A549 (cell line): Measurements from ENCODE around the gene SERPINC1. TPM values are rescaled to one million over a fixed set of nuclear protein-coding genes. Genes with fewer than 3 reads are reported as not detected.
A peak's percentile ranks its signal among the peaks of the same experiment; 100 is the strongest.

Experiments used
- ATAC-seq, 2 experiments: fragments of 200-7000 bp in 1 of 2; fragments of >200 bp in 1 of 2; cut with Nextera tagmentation in 1 of 2; cut with Tn5 transposase in 1 of 2; 3 replicates each; pipeline versions ENCODE4 v1.8.0 to v1.9.1; 2018 to 2020; ENCODE audit warnings: mild to moderate bottlenecking in 1 of 2, moderate library complexity in 1 of 2
- CTCF ChIA-PET: fragments of 300-600 bp; sonication (Branson Sonifier 250); formaldehyde crosslinking; extraction: SDS; loops from one replicate; lab custom pipeline; 2021; ENCODE audit warnings: antibody characterized with exemption, inconsistent platforms; lab: Yijun Ruan, JAX
- POLR2A ChIA-PET: fragments of 350-600 bp; formaldehyde crosslinking; extraction: SDS; loops from one replicate; lab custom pipeline; 2021; ENCODE audit warnings: antibody characterized with exemption, inconsistent platforms; lab: Yijun Ruan, JAX
- DNase-seq, 2 experiments: peaks; one replicate each; pipeline versions ENCODE4 v3.0.0 to v3.0.0-alpha.2; 2011 to 2016; ENCODE audit warnings: low read depth in 1 of 2, low spot score in 1 of 2
- FAIRE-seq: peaks from 2 replicates; lab custom pipeline; 2011; peaks lifted over from hg19 to GRCh38; lab: Jason Lieb, UNC
- H3K27ac ChIP-seq, 2 experiments: fragments of >200 bp; sonication (Bioruptor Twin); formaldehyde crosslinking; 3 replicates each; pipeline ENCODE4 v1.5.1; 2016 to 2017
- H3K4me1 ChIP-seq: fragments of >200 bp; sonication (Bioruptor Twin); formaldehyde crosslinking; 3 replicates; pipeline ENCODE4 v1.6.1; 2016
- H3K4me2 ChIP-seq: fragments of >200 bp; sonication (Bioruptor Twin); formaldehyde crosslinking; 3 replicates; pipeline ENCODE4 v1.6.1; 2016
- H3K4me3 ChIP-seq: fragments of >200 bp; sonication (Bioruptor Twin); formaldehyde crosslinking; 3 replicates; pipeline ENCODE4 v1.5.1; 2016
- H3K9me3 ChIP-seq: fragments of >200 bp; sonication (Bioruptor Twin); formaldehyde crosslinking; 3 replicates; pipeline ENCODE4 v1.6.1; 2016
- CBX2 ChIP-seq: fragments of 200-600 bp; sonication (generic); IDR thresholded peaks from 2 replicates; pipeline ENCODE4 v1.6.1; 2016; ENCODE audit warnings: low read depth, mild to moderate bottlenecking, borderline replicate concordance
- CBX8 ChIP-seq: fragments of 200-600 bp; sonication (generic); IDR thresholded peaks from 2 replicates; pipeline ENCODE4 v1.6.1; 2016
- EHMT2 ChIP-seq: fragments of 200-600 bp; sonication (generic); IDR thresholded peaks from 2 replicates; pipeline ENCODE4 v1.6.1; 2016; ENCODE audit warnings: antibody characterized with exemption, low read depth, mild to moderate bottlenecking, moderate library complexity
- EP300 ChIP-seq, 2 experiments: fragments of >200 bp; sonication (Bioruptor Twin); formaldehyde crosslinking; IDR thresholded peaks; 2 replicates in 1 of 2; 3 replicates in 1 of 2; pipeline ENCODE4 v1.6.1; 2016 to 2017
- FOSB ChIP-seq: fragments of 250-450 bp; sonication (Bioruptor Pico); IDR thresholded peaks from 2 replicates; pipeline ENCODE4 v1.5.0; 2020; ENCODE audit warnings: mild to moderate bottlenecking, moderate library complexity
- FOXS1 ChIP-seq: fragments of 250-450 bp; sonication (Bioruptor Pico); IDR thresholded peaks from 2 replicates; pipeline ENCODE4 v1.5.0; 2020; ENCODE audit warnings: mild to moderate bottlenecking, moderate library complexity
- HDAC2 ChIP-seq: fragments of 200-600 bp; sonication (generic); IDR thresholded peaks from 2 replicates; pipeline ENCODE4 v1.6.1; 2016
- HES2 ChIP-seq: fragments of >200 bp; sonication (Bioruptor Twin); formaldehyde crosslinking; IDR thresholded peaks from 2 replicates; pipeline ENCODE4 v1.6.1; 2016
- HEYL ChIP-seq: fragments of 250-450 bp; sonication (Bioruptor Pico); IDR thresholded peaks from 2 replicates; pipeline ENCODE4 v1.8.0; 2021; ENCODE audit warnings: mild to moderate bottlenecking, moderate library complexity
- HOXB13 ChIP-seq: fragments of 250-450 bp; sonication (Bioruptor Pico); IDR thresholded peaks from 2 replicates; pipeline ENCODE4 v1.5.0; 2020; ENCODE audit warnings: low read depth, mild to moderate bottlenecking, moderate library complexity
- JUNB ChIP-seq: fragments of >200 bp; sonication (Bioruptor Twin); formaldehyde crosslinking; IDR thresholded peaks from 2 replicates; pipeline ENCODE4 v1.6.1; 2016
- MAZ ChIP-seq: fragments of 150-350 bp; IDR thresholded peaks from 2 replicates; pipeline ENCODE4 v1.6.1; 2014; ENCODE audit warnings: antibody characterized with exemption, low read depth, low read length, borderline replicate concordance
- MYC ChIP-seq: IDR thresholded peaks from 2 replicates; pipeline ENCODE4 v1.6.1; 2012; ENCODE audit warnings: mild to moderate bottlenecking, inconsistent platforms, low read length, improper control_type of control experiment, borderline replicate concordance
- NFE2L2 ChIP-seq: fragments of 150-350 bp; conservative IDR thresholded peaks from 2 replicates; pipeline ENCODE4 v1.6.1; 2014; ENCODE audit warnings: low read length
- NR3C1 ChIP-seq: fragments of >200 bp; sonication (Bioruptor Twin); formaldehyde crosslinking; IDR thresholded peaks from 3 replicates; pipeline ENCODE4 v1.6.1; 2017
- PBX3 ChIP-seq: IDR thresholded peaks from 2 replicates; pipeline ENCODE4 v1.6.1; 2012
- POLR2AphosphoS2 ChIP-seq: conservative IDR thresholded peaks from 2 replicates; pipeline ENCODE4 v1.6.1; 2012; ENCODE audit warnings: low read length, improper control_type of control experiment, inconsistent platforms
- RARB ChIP-seq: fragments of 250-450 bp; sonication (Bioruptor Pico); IDR thresholded peaks from 2 replicates; pipeline ENCODE4 v1.8.0; 2021; ENCODE audit warnings: mild to moderate bottlenecking, moderate library complexity
- RFX5 ChIP-seq: fragments of 450-650 bp; IDR thresholded peaks from 2 replicates; pipeline ENCODE4 v1.7.1; 2014; ENCODE audit warnings: antibody characterized with exemption, mild to moderate bottlenecking, moderate library complexity
- RNF2 ChIP-seq: fragments of 200-600 bp; sonication (generic); IDR thresholded peaks from 2 replicates; pipeline ENCODE4 v1.6.1; 2016; ENCODE audit warnings: low read depth, mild to moderate bottlenecking, antibody characterized with exemption, moderate library complexity, borderline replicate concordance
- SMC3 ChIP-seq: fragments of >200 bp; sonication (Bioruptor Twin); formaldehyde crosslinking; IDR thresholded peaks from 3 replicates; pipeline ENCODE4 v1.6.1; 2018; ENCODE audit warnings: inconsistent platforms
- SREBF2 ChIP-seq: fragments of 450-650 bp; IDR thresholded peaks from 2 replicates; pipeline ENCODE4 v1.6.1; 2014; ENCODE audit warnings: mild to moderate bottlenecking, moderate library complexity
- TP53 ChIP-seq: fragments of 250-450 bp; sonication (Bioruptor Pico); IDR thresholded peaks from 2 replicates; pipeline ENCODE4 v1.5.0; 2021; ENCODE audit warnings: mild to moderate bottlenecking, moderate library complexity
- USF2 ChIP-seq: fragments of 450-650 bp; IDR thresholded peaks from 2 replicates; pipeline ENCODE4 v1.6.1; 2014; ENCODE audit warnings: antibody characterized with exemption
- ZC3H11A ChIP-seq: fragments of 450-650 bp; IDR thresholded peaks from 2 replicates; pipeline ENCODE4 v1.6.1; 2014; ENCODE audit warnings: antibody characterized with exemption, mild to moderate bottlenecking
- ZNF302 ChIP-seq: fragments of 250-450 bp; sonication (Bioruptor Pico); IDR thresholded peaks from 2 replicates; pipeline ENCODE4 v1.9.0; 2021; ENCODE audit warnings: inconsistent platforms, mild to moderate bottlenecking, moderate library complexity
- WGBS: methylation state at CpG from one replicate; pipeline ENCODE4 v1.1.6; 2017; ENCODE audit errors: missing lambda C conversion rate; 5-methylcytosine and 5-hydroxymethylcytosine counted together
- polyA plus RNA-seq, 4 experiments: library from polyadenylated mRNA; depleted of rRNA in 3 of 4; stranded (reverse); fragments of >200 nt; fragmentation: RNase III in 1 of 4; extraction: RNeasy Plus Mini Kit Qiagen cat#74134 plus additional on column Dnase treatment in 1 of 4; gene quantifications; 2 replicates in 3 of 4; 3 replicates in 1 of 4; pipeline ENCODE4 v1.2.3, GENCODE V29; 2011 to 2017
- TF ChIP-seq, protein P1 (sequence below): IDR thresholded peaks from 2 replicates; pipeline ENCODE4 v1.6.1; 2012; ENCODE audit warnings: low read depth, borderline replicate concordance
- TF ChIP-seq, protein P2 (sequence below): fragments of 200-600 bp; sonication (generic); IDR thresholded peaks from 2 replicates; pipeline ENCODE4 v1.6.1; 2016; ENCODE audit warnings: antibody characterized with exemption, mild to moderate bottlenecking, moderate library complexity

The SERPINC1 gene
- polyA plus RNA-seq, 2 of the 4 experiments (the other 2 are of a cell fraction): 0.05 to 0.13 TPM

DNA sequence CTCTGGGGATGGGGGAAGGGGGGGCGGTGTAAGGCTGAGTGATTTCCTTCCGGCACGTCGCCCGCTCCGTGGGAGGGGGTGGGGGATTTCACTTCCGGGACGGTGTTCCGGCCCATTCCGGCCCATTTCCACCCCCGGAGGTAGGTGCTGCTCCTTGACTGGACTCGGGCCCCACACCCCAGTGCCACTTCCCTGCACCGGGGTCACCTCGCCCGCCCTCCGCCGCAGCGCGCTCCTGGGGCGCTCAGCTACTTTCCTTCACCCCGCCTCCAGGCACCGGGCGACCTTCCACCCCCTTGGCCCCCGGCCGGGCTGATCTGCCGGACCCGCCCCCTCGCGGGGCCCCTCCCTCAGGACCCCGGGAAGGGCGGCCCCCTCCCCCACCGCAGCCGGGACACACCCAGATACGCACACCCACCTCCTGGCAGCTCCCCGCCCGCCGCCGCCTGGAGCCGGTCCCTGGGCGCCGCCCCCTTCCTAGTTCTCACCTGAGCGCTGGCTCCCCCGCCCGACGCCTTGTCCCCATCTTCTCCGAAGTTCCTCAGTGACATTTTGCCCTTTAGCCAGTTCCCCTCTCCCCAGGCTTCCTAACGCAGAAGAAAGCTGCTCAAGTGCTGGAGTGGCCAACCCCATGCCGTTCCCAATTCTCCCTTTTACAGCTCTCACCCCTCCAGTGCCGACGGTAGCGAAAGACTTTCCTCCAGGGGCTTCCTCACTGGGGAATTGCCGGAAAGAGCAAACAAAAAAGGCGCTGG is 48.7 kb downstream of the SERPINC1 start, which contains the start of gene ZBTB37 (continued):
- TF ChIP-seq, protein P1, sequence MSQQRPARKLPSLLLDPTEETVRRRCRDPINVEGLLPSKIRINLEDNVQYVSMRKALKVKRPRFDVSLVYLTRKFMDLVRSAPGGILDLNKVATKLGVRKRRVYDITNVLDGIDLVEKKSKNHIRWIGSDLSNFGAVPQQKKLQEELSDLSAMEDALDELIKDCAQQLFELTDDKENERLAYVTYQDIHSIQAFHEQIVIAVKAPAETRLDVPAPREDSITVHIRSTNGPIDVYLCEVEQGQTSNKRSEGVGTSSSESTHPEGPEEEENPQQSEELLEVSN: 0 out of 2 replicates have a peak, but pooled peaks have one; percentile 35
- TF ChIP-seq PBX3 (peak; percentile 35; the same call in 1 of the 2 replicates), POLR2AphosphoS2 (no peak), JUNB (no peak), RARB (no peak)
- TF ChIP-seq, protein P2, sequence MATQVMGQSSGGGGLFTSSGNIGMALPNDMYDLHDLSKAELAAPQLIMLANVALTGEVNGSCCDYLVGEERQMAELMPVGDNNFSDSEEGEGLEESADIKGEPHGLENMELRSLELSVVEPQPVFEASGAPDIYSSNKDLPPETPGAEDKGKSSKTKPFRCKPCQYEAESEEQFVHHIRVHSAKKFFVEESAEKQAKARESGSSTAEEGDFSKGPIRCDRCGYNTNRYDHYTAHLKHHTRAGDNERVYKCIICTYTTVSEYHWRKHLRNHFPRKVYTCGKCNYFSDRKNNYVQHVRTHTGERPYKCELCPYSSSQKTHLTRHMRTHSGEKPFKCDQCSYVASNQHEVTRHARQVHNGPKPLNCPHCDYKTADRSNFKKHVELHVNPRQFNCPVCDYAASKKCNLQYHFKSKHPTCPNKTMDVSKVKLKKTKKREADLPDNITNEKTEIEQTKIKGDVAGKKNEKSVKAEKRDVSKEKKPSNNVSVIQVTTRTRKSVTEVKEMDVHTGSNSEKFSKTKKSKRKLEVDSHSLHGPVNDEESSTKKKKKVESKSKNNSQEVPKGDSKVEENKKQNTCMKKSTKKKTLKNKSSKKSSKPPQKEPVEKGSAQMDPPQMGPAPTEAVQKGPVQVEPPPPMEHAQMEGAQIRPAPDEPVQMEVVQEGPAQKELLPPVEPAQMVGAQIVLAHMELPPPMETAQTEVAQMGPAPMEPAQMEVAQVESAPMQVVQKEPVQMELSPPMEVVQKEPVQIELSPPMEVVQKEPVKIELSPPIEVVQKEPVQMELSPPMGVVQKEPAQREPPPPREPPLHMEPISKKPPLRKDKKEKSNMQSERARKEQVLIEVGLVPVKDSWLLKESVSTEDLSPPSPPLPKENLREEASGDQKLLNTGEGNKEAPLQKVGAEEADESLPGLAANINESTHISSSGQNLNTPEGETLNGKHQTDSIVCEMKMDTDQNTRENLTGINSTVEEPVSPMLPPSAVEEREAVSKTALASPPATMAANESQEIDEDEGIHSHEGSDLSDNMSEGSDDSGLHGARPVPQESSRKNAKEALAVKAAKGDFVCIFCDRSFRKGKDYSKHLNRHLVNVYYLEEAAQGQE: peak; percentile 32; the same call in 1 of the 2 replicates

- no peak for FAIRE-seq
- DNase-seq: peak; percentile 89 to 100
- H3K27ac ChIP-seq: peak within 1 kb of the TSS; percentile 96 to 97
- ChIA-PET CTCF (interaction anchor here (0.7 to 1.6 kb wide), 7 partner anchors 10 to 1324 kb away, joined by 3 to 5 read pairs (median 3); no protein-coding TSS in a partner anchor), POLR2A (interaction anchor here (0.5 to 2.6 kb wide), 64 partner anchors 8 to 1416 kb away, joined by 3 to 26 read pairs (median 4); partner anchors contain the start of genes CACYBP, CENPL, DARS2 and KLHL20)
- no peaks in the 10 kb centered on the region for H3K9me3 ChIP-seq
- peaks cover 30% of the 10 kb centered on the region for H3K4me1 ChIP-seq
- ATAC-seq: peak; percentile 71 to 90
- WGBS: 2% methylated on average over 22 of the region's 30 CpGs
- H3K4me3 ChIP-seq: peak within 1 kb of the TSS; percentile 97
- peak within 1 kb of the TSS; percentile 92 for H3K4me2 ChIP-seq
- TF ChIP-seq POLR2AphosphoS2: no peak
- no peak for TF ChIP-seq NFE2L2
- TF ChIP-seq EP300 (IDR thresholded peaks at IDR 0.05): no peak
- TF ChIP-seq HDAC2: no peak
- TF ChIP-seq FOSB (CRISPR knock-in tag): peak; percentile 85
- no peak for TF ChIP-seq HEYL (CRISPR knock-in tag)
- peak; percentile 60; the same call in 1 of the 2 replicates for TF ChIP-seq PBX3
- TF ChIP-seq RFX5: peak; percentile 63; the same call in 1 of the 2 replicates
- no peak for TF ChIP-seq FOXS1 (CRISPR knock-in tag)
- no peak for TF ChIP-seq NR3C1
- no peak for TF ChIP-seq CBX2
- no peak for TF ChIP-seq SREBF2
- TF ChIP-seq ZC3H11A: no peak
- TF ChIP-seq ZNF302 (CRISPR knock-in tag): no peak
- TF ChIP-seq USF2: peak; percentile 93
- TF ChIP-seq SMC3: no peak
- TF ChIP-seq HES2: no peak
- TF ChIP-seq TP53 (CRISPR knock-in tag): peak; percentile 72
- no peak for TF ChIP-seq CBX8
- TF ChIP-seq RNF2: no peak
- no peak for TF ChIP-seq MAZ
- peak; percentile 88; the same call in 1 of the 2 replicates for TF ChIP-seq MYC
- no peak for TF ChIP-seq EHMT2
- TF ChIP-seq HOXB13: no peak
Observed at GRCh38 chr1:173867753-173868265, 49.3 kb downstream of the SERPINC1 start, which contains the start of gene GAS5. Gene GAS5 (minus strand): TSS chr1:173867989.
